HEK293 (cell line): ENCODE measurements around the gene HGFAC.

Experiments used
- EGR2 ChIP-seq: fragments of 450-650 bp; formaldehyde crosslinking; IDR thresholded peaks from 2 replicates; pipeline ENCODE4 v1.5.1; 2016; ENCODE audit warnings: low read depth, missing biosample characterization, missing genetic modification characterization
- IKZF3 ChIP-seq: fragments of 450-650 bp; IDR thresholded peaks from 2 replicates; pipeline ENCODE4 v1.5.0; 2018; ENCODE audit warnings: missing biosample characterization, mild to moderate bottlenecking, missing genetic modification characterization, moderate library complexity
- OSR2 ChIP-seq: fragments of 450-650 bp; formaldehyde crosslinking; IDR thresholded peaks from 2 replicates; pipeline ENCODE4 v1.5.1; 2016; ENCODE audit warnings: missing biosample characterization, missing genetic modification characterization
- PRDM1 ChIP-seq: fragments of 450-650 bp; formaldehyde crosslinking; IDR thresholded peaks from 2 replicates; pipeline ENCODE4; 2016; ENCODE audit warnings: missing biosample characterization, missing genetic modification characterization
- ZNF112 ChIP-seq: fragments of 450-650 bp; formaldehyde crosslinking; IDR thresholded peaks from 2 replicates; pipeline ENCODE4 v1.5.0; 2017; ENCODE audit warnings: missing biosample characterization, missing genetic modification characterization
- ZNF501 ChIP-seq: fragments of 450-650 bp; formaldehyde crosslinking; IDR thresholded peaks from 2 replicates; pipeline ENCODE4 v1.5.1; 2016; ENCODE audit warnings: missing biosample characterization, missing genetic modification characterization
- ZNF530 ChIP-seq: fragments of 450-650 bp; formaldehyde crosslinking; IDR thresholded peaks from 2 replicates; pipeline ENCODE4 v1.5.1; 2016; ENCODE audit warnings: low read depth, missing biosample characterization, missing genetic modification characterization
- ZNF670 ChIP-seq: fragments of 450-650 bp; formaldehyde crosslinking; IDR thresholded peaks from 2 replicates; pipeline ENCODE4 v1.5.1; 2016; ENCODE audit warnings: missing biosample characterization, missing genetic modification characterization, low read depth
- ZNF76 ChIP-seq: fragments of 450-650 bp; formaldehyde crosslinking; IDR thresholded peaks from 2 replicates; pipeline ENCODE4; 2016; ENCODE audit warnings: low read depth, missing biosample characterization, missing genetic modification characterization, borderline replicate concordance
- TF ChIP-seq, protein P1 (sequence below): fragments of 450-650 bp; formaldehyde crosslinking; IDR thresholded peaks from 2 replicates; pipeline ENCODE4 v1.5.1; 2016; ENCODE audit warnings: missing biosample characterization, missing genetic modification characterization
- TF ChIP-seq, protein P2 (sequence below): fragments of 450-650 bp; formaldehyde crosslinking; IDR thresholded peaks from 2 replicates; pipeline ENCODE4 v1.5.1; 2016; ENCODE audit warnings: missing biosample characterization, missing genetic modification characterization
- TF ChIP-seq, protein P3 (sequence below): fragments of 450-650 bp; formaldehyde crosslinking; IDR thresholded peaks from 2 replicates; pipeline ENCODE4 v1.5.1; 2016; ENCODE audit warnings: missing biosample characterization, missing genetic modification characterization
- TF ChIP-seq, protein P4 (sequence below): fragments of 450-650 bp; formaldehyde crosslinking; IDR thresholded peaks from 2 replicates; pipeline ENCODE4 v1.5.1; 2016; ENCODE audit warnings: missing biosample characterization, missing genetic modification characterization
- TF ChIP-seq, protein P5 (sequence below): fragments of 450-650 bp; formaldehyde crosslinking; IDR thresholded peaks from 2 replicates; pipeline ENCODE4 v1.5.1; 2017; ENCODE audit warnings: missing biosample characterization, missing genetic modification characterization

DNA sequence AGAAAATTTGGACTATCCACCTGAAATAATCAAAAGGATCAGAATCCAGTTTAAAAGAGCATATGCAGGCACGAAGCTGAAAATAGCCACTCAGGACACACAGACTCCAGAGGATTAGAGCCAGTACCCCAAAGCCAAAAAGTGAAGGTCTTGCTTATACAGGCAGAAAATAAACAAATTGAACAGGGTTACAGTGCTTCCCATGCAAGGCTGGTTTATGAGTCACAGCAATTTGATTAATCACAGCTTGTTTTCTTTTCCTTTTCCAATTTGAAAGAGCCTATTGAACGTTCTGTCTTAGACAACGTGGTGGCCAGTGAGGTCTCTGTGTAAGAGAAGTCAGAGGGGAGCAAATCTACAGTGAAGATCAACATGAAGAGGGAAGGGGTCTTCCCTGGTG, 10.2 kb downstream of the HGFAC start:
- TF ChIP-seq ZNF530 (tag by site-specific recombination) (no peak), ZNF501 (tag by site-specific recombination) (no peak), PRDM1 (tag by site-specific recombination) (no peak), ZNF670 (tag by site-specific recombination) (no peak), OSR2 (tag by site-specific recombination) (no peak), EGR2 (tag by site-specific recombination) (no peak), ZNF112 (tag by site-specific recombination) (no peak), ZNF76 (tag by site-specific recombination) (no peak), IKZF3 (tag by site-specific recombination) (no peak)
- TF ChIP-seq, protein P1, sequence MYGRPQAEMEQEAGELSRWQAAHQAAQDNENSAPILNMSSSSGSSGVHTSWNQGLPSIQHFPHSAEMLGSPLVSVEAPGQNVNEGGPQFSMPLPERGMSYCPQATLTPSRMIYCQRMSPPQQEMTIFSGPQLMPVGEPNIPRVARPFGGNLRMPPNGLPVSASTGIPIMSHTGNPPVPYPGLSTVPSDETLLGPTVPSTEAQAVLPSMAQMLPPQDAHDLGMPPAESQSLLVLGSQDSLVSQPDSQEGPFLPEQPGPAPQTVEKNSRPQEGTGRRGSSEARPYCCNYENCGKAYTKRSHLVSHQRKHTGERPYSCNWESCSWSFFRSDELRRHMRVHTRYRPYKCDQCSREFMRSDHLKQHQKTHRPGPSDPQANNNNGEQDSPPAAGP (tag by site-specific recombination) = no peak
- TF ChIP-seq, protein P2, sequence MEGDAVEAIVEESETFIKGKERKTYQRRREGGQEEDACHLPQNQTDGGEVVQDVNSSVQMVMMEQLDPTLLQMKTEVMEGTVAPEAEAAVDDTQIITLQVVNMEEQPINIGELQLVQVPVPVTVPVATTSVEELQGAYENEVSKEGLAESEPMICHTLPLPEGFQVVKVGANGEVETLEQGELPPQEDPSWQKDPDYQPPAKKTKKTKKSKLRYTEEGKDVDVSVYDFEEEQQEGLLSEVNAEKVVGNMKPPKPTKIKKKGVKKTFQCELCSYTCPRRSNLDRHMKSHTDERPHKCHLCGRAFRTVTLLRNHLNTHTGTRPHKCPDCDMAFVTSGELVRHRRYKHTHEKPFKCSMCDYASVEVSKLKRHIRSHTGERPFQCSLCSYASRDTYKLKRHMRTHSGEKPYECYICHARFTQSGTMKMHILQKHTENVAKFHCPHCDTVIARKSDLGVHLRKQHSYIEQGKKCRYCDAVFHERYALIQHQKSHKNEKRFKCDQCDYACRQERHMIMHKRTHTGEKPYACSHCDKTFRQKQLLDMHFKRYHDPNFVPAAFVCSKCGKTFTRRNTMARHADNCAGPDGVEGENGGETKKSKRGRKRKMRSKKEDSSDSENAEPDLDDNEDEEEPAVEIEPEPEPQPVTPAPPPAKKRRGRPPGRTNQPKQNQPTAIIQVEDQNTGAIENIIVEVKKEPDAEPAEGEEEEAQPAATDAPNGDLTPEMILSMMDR = no peak
- TF ChIP-seq, protein P3, sequence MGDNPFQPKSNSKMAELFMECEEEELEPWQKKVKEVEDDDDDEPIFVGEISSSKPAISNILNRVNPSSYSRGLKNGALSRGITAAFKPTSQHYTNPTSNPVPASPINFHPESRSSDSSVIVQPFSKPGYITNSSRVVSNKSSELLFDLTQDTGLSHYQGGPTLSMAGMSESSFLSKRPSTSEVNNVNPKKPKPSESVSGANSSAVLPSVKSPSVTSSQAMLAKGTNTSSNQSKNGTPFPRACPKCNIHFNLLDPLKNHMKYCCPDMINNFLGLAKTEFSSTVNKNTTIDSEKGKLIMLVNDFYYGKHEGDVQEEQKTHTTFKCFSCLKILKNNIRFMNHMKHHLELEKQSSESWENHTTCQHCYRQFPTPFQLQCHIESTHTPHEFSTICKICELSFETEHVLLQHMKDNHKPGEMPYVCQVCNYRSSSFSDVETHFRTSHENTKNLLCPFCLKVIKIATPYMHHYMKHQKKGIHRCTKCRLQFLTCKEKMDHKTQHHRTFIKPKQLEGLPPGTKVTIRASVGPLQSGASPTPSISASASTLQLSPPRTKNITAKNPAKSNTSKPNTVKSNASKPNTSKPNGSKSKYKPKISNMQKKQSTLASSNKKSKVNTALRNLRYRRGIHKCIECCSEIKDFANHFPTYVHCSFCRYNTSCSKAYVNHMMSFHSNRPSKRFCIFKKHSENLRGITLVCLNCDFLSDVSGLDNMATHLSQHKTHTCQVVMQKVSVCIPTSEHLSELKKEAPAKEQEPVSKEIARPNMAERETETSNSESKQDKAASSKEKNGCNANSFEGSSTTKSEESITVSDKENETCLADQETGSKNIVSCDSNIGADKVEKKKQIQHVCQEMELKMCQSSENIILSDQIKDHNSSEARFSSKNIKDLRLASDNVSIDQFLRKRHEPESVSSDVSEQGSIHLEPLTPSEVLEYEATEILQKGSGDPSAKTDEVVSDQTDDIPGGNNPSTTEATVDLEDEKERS (tag by site-specific recombination) = no peak
- TF ChIP-seq, protein P4, sequence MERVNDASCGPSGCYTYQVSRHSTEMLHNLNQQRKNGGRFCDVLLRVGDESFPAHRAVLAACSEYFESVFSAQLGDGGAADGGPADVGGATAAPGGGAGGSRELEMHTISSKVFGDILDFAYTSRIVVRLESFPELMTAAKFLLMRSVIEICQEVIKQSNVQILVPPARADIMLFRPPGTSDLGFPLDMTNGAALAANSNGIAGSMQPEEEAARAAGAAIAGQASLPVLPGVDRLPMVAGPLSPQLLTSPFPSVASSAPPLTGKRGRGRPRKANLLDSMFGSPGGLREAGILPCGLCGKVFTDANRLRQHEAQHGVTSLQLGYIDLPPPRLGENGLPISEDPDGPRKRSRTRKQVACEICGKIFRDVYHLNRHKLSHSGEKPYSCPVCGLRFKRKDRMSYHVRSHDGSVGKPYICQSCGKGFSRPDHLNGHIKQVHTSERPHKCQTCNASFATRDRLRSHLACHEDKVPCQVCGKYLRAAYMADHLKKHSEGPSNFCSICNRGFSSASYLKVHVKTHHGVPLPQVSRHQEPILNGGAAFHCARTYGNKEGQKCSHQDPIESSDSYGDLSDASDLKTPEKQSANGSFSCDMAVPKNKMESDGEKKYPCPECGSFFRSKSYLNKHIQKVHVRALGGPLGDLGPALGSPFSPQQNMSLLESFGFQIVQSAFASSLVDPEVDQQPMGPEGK = no peak
- TF ChIP-seq, protein P5, sequence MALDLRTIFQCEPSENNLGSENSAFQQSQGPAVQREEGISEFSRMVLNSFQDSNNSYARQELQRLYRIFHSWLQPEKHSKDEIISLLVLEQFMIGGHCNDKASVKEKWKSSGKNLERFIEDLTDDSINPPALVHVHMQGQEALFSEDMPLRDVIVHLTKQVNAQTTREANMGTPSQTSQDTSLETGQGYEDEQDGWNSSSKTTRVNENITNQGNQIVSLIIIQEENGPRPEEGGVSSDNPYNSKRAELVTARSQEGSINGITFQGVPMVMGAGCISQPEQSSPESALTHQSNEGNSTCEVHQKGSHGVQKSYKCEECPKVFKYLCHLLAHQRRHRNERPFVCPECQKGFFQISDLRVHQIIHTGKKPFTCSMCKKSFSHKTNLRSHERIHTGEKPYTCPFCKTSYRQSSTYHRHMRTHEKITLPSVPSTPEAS (tag by site-specific recombination) = no peak
